Measurements from ENCODE around the gene VPS25. TPM values are rescaled to one million over a fixed set of nuclear protein-coding genes. Genes with fewer than 3 reads are reported as not detected.

VPS25 gene
- total and polyA plus RNA-seq, 2 donors from 2014 or later: 85.2 to 112 TPM

DNA sequence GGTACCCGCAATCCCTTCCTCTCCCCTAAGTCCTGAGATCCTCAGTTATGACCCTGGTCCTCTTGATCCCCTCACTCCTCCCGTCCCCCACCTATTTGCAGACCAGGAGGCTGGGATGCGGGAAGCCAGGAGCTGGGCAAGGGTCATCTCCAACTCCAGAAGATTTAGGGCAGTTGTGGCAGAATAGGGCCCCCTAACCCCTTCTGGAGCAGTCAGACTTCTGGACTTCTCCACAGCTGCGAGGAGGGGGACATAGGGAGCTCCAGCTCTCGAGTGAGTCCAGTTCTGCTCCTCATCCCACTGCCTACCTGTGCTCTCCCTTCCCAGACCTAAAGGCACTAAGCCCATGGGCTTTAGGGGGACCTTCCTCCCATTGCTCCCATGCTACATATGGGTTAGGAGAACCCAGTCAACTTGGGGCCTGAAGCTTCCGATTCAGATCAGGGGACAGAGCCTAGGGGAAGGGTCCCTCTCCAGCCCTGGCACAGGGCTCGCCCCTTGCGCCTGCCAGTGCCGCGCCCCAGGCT is 8.5 kb downstream of the VPS25 start:
- TF ChIP-seq, protein P1, sequence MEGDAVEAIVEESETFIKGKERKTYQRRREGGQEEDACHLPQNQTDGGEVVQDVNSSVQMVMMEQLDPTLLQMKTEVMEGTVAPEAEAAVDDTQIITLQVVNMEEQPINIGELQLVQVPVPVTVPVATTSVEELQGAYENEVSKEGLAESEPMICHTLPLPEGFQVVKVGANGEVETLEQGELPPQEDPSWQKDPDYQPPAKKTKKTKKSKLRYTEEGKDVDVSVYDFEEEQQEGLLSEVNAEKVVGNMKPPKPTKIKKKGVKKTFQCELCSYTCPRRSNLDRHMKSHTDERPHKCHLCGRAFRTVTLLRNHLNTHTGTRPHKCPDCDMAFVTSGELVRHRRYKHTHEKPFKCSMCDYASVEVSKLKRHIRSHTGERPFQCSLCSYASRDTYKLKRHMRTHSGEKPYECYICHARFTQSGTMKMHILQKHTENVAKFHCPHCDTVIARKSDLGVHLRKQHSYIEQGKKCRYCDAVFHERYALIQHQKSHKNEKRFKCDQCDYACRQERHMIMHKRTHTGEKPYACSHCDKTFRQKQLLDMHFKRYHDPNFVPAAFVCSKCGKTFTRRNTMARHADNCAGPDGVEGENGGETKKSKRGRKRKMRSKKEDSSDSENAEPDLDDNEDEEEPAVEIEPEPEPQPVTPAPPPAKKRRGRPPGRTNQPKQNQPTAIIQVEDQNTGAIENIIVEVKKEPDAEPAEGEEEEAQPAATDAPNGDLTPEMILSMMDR (IDR thresholded peaks at IDR 0.05; ENCODE audit: borderline replicate concordance, extremely low read depth, insufficient read depth): no peak
- Histone ChIP-seq H3K4me3 (ENCODE audit: low read length in 3 of 3) (peak overlapping the region in 2 of 3 donors; percentile 71 to 79), H3K9ac (ENCODE audit: low read length in 3 of 3) (peak overlapping the region in 2 of 3 donors; percentile 58 to 88), H3K9me3 (ENCODE audit: control insufficient read depth in 2 of 3, insufficient read depth in 1 of 3, low read length in 3 of 3) (no peaks in the 10 kb centered on the region), H3K27ac (ENCODE audit: low read depth in 2 of 2, low read length in 2 of 2) (peak overlapping the region; percentile 78 to 82), H3K27me3 (ENCODE audit: control insufficient read depth, insufficient read depth, low read length) (peaks cover 44% of the 10 kb centered on the region), H3K36me3 (ENCODE audit: control insufficient read depth in 2 of 3, insufficient read depth in 3 of 3, low read length in 3 of 3) (peaks cover 0 to 17% (median 7%) of the 10 kb centered on the region in 3 donors), H3K4me1 (ENCODE audit: control insufficient read depth in 2 of 3, insufficient read depth in 2 of 3, low read depth in 1 of 3, low read length in 3 of 3) (peaks cover 0 to 10% (median 2%) of the 10 kb centered on the region in 3 donors)
- intact Hi-C loops (cut with DNase I): no loop called here
- DNase-seq (no peak), FAIRE-seq (no peak)

DNA sequence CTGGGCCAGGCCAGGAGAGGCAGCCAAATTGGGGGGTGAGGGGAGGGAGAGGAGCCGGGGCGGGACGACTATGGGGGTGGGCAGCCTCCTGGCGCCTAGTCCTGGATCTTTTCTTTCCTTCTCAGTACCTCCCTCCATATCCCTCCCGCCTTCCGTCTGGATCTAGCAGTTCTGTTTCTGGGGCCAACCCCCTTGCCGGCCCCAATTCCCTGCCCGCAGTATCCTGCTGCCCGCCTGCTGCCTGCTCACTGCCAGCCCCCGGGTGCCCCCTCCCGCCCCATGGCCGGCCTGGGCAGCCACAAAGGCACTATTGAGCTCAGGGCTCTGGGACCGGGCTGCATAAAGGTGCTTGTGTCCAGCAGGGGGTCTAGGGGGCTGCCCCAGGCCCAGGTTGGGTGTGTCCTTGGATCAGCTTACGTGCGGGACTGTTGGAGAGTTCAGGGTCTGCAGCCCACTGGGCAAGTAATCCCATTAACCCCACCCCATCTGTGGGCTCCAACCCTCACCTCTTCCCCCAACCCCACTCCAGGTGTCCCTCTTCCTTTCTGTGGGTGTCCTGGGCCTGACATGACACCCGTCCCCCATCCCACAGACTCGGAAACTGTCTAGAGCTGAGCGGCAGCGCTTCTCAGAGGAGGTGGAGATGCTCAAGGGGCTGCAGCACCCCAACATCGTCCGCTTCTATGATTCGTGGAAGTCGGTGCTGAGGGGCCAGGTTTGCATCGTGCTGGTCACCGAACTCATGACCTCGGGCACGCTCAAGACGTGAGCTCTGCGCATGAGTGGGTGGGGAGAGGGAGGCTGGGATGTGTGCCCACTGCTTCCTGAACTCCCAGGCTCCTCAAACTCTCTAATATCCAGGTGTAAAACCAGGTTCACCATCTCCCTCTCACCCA is 9.2 kb downstream of the VPS25 start:
- Histone ChIP-seq H3K4me3 (ENCODE audit: low read length in 3 of 3) (peak overlapping the region in 2 of 3 donors; percentile 71 to 79), H3K36me3 (ENCODE audit: control insufficient read depth in 2 of 3, insufficient read depth in 3 of 3, low read length in 3 of 3) (peaks cover 0 to 22% (median 7%) of the 10 kb centered on the region in 3 donors), H3K9ac (ENCODE audit: low read length in 3 of 3) (peak overlapping the region in 2 of 3 donors; percentile 8 to 88), H3K27me3 (ENCODE audit: control insufficient read depth, insufficient read depth, low read length) (peaks cover 44% of the 10 kb centered on the region), H3K9me3 (ENCODE audit: control insufficient read depth in 2 of 3, insufficient read depth in 1 of 3, low read length in 3 of 3) (no peaks in the 10 kb centered on the region), H3K27ac (ENCODE audit: low read depth in 2 of 2, low read length in 2 of 2) (peak overlapping the region; percentile 78 to 82), H3K4me1 (ENCODE audit: control insufficient read depth in 2 of 3, insufficient read depth in 2 of 3, low read depth in 1 of 3, low read length in 3 of 3) (peaks cover 0 to 10% (median 2%) of the 10 kb centered on the region in 3 donors)
- DNase-seq (no peak), FAIRE-seq (no peak)
- TF ChIP-seq, protein P1 (IDR thresholded peaks at IDR 0.05; ENCODE audit: borderline replicate concordance, extremely low read depth, insufficient read depth): no peak
- intact Hi-C loops (cut with DNase I): no loop called here

DNA sequence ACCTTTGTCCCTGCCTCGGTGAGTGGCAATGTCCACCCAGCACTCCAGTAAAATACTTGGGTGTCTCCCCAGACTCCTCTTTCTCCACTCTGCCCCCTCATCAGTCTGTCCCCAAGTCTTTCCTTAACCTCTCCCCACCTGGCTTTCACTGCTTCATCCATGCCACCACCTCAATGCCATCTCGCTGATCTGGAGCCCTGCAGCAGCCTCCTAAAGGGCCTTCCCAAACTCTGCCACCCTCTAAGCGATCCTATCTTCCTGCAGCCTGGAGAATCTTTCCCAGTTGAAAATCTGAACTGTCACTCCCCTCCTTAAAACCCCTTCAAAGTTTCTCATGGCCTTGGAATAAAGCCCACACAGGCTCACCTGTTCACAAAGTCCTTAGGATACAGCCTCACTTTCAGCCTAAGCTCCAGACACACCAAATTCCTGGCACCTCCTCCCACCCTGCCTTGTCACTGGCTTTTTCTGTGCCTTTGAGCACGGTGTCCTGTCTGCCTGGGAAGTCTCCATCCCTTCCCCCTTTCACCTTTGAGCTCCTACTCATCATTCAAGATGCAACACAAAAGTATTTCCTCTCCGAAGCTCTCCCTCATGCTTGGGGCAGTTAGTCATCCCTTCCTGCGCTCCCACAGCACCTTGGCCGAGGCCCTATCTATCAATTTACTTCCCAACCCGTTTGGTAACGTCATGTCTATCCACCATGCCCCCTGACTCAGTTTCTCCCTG is 10.0 kb downstream of the VPS25 start:
- Histone ChIP-seq H3K27me3 (ENCODE audit: control insufficient read depth, insufficient read depth, low read length) (peaks cover 44% of the 10 kb centered on the region), H3K36me3 (ENCODE audit: control insufficient read depth in 2 of 3, insufficient read depth in 3 of 3, low read length in 3 of 3) (peaks cover 0 to 18% (median 5%) of the 10 kb centered on the region in 3 donors), H3K9ac (ENCODE audit: low read length in 3 of 3) (peak overlapping the region in 2 of 3 donors; percentile 8 to 88), H3K27ac (ENCODE audit: low read depth in 2 of 2, low read length in 2 of 2) (peak overlapping the region; percentile 75 to 82), H3K9me3 (ENCODE audit: control insufficient read depth in 2 of 3, insufficient read depth in 1 of 3, low read length in 3 of 3) (no peaks in the 10 kb centered on the region), H3K4me3 (ENCODE audit: low read length in 3 of 3) (peak overlapping the region in 2 of 3 donors; percentile 47 to 79), H3K4me1 (ENCODE audit: control insufficient read depth in 2 of 3, insufficient read depth in 2 of 3, low read depth in 1 of 3, low read length in 3 of 3) (peaks cover 0 to 10% (median 2%) of the 10 kb centered on the region in 3 donors)
- TF ChIP-seq, protein P1 (IDR thresholded peaks at IDR 0.05; ENCODE audit: borderline replicate concordance, extremely low read depth, insufficient read depth): no peak
- no peak for FAIRE-seq
- no peak for DNase-seq
- intact Hi-C loops (cut with DNase I): no loop called here

Measured in kidney (tissue), 14 donors.